Measurements from ENCODE around the gene PTPRE.

The PTPRE gene

GRCh38 chr10:127890216-127890615 lies 16.7 kb upstream of the PTPRE start:
- Histone ChIP-seq H3K27me3 (ENCODE audit: insufficient read depth, poor library complexity, severe bottlenecking) (no peaks in the 10 kb centered on the region), H3K27ac (replicated peaks) (no peak overlapping the region), H3K4me3 (replicated peaks; ENCODE audit: insufficient read depth, low read length) (no peak overlapping the region)
- no peak for TF ChIP-seq CTCF (IDR thresholded peaks at IDR 0.05; ENCODE audit: insufficient read depth, low read length)
- no peak for TF ChIP-seq SPI1 (IDR thresholded peaks at IDR 0.05; ENCODE audit: borderline replicate concordance, low read depth)
- TF ChIP-seq POLR2AphosphoS5 (IDR thresholded peaks at IDR 0.05; ENCODE audit: low read depth) = no peak
- no peak for TF ChIP-seq REST (IDR thresholded peaks at IDR 0.05; ENCODE audit: insufficient replicate concordance, low read depth)
- no peak for TF ChIP-seq GABPA (IDR thresholded peaks at IDR 0.05; ENCODE audit: low read depth)
- DNase-seq (ENCODE audit: low read depth in 1 of 2, low spot score in 1 of 2) = no peak

GRCh38 chr10:127890832-127891334 lies 16.0 kb upstream of the PTPRE start:
- Histone ChIP-seq H3K27ac (replicated peaks) (no peak overlapping the region), H3K4me3 (replicated peaks; ENCODE audit: insufficient read depth, low read length) (no peak overlapping the region), H3K27me3 (ENCODE audit: insufficient read depth, poor library complexity, severe bottlenecking) (no peaks in the 10 kb centered on the region)
- no peak for DNase-seq (ENCODE audit: low read depth in 1 of 2, low spot score in 1 of 2)
- TF ChIP-seq GABPA (IDR thresholded peaks at IDR 0.05; ENCODE audit: low read depth) = no peak
- TF ChIP-seq CTCF (IDR thresholded peaks at IDR 0.05; ENCODE audit: insufficient read depth, low read length) = no peak
- no peak for TF ChIP-seq POLR2AphosphoS5 (IDR thresholded peaks at IDR 0.05; ENCODE audit: low read depth)
- TF ChIP-seq REST (IDR thresholded peaks at IDR 0.05; ENCODE audit: insufficient replicate concordance, low read depth) = no peak
- TF ChIP-seq SPI1 (IDR thresholded peaks at IDR 0.05; ENCODE audit: borderline replicate concordance, low read depth) = no peak

GRCh38 chr10:127892743-127893142 lies 14.2 kb upstream of the PTPRE start, which contains the start of gene CLRN3:
TSS of gene CLRN3 (minus strand) at chr10:127892941. CDS start at chr10:127892784, 157 bp downstream.
- DNase-seq (ENCODE audit: low read depth in 1 of 2, low spot score in 1 of 2) = no peak
- H3K27ac ChIP-seq (replicated peaks) = no peak within 1 kb of the TSS
- no peaks in the 10 kb centered on the region for H3K27me3 ChIP-seq (ENCODE audit: insufficient read depth, poor library complexity, severe bottlenecking)
- TF ChIP-seq GABPA (IDR thresholded peaks at IDR 0.05; ENCODE audit: low read depth) (no peak), REST (IDR thresholded peaks at IDR 0.05; ENCODE audit: insufficient replicate concordance, low read depth) (no peak), CTCF (IDR thresholded peaks at IDR 0.05; ENCODE audit: insufficient read depth, low read length) (no peak), POLR2AphosphoS5 (IDR thresholded peaks at IDR 0.05; ENCODE audit: low read depth) (no peak), SPI1 (IDR thresholded peaks at IDR 0.05; ENCODE audit: borderline replicate concordance, low read depth) (no peak)
- no peak within 1 kb of the TSS for H3K4me3 ChIP-seq (replicated peaks; ENCODE audit: insufficient read depth, low read length)

Data from HL-60 (cell line).